OCI-LY7 (cell line): Measurements from ENCODE around the gene PACSIN2.
"Not testable (repeated sequence)": the region's sequence is repeated elsewhere in the genome, so short reads cannot be mapped to it uniquely, and the experiment has no call there.

ENCODE experiments used
- EZH2phosphoT487 ChIP-seq: fragments of 200-600 bp; sonication (generic); IDR thresholded peaks from 2 replicates; pipeline ENCODE4 v1.6.1; 2018; ENCODE audit warnings: low read depth, borderline replicate concordance, mild to moderate bottlenecking, mixed run types, antibody characterized with exemption, low read length, moderate library complexity, mixed read lengths
- TF ChIP-seq, protein P1 (sequence below): fragments of 200-600 bp; sonication (generic); conservative IDR thresholded peaks from 2 replicates; pipeline ENCODE4 v1.5.1; 2014; ENCODE audit warnings: mild to moderate bottlenecking, antibody characterized with exemption, low read length, moderate library complexity, mixed read lengths

GRCh38 chr22:42925031-42925430 is 89.9 kb downstream of the PACSIN2 start:
- TF ChIP-seq, protein P1, sequence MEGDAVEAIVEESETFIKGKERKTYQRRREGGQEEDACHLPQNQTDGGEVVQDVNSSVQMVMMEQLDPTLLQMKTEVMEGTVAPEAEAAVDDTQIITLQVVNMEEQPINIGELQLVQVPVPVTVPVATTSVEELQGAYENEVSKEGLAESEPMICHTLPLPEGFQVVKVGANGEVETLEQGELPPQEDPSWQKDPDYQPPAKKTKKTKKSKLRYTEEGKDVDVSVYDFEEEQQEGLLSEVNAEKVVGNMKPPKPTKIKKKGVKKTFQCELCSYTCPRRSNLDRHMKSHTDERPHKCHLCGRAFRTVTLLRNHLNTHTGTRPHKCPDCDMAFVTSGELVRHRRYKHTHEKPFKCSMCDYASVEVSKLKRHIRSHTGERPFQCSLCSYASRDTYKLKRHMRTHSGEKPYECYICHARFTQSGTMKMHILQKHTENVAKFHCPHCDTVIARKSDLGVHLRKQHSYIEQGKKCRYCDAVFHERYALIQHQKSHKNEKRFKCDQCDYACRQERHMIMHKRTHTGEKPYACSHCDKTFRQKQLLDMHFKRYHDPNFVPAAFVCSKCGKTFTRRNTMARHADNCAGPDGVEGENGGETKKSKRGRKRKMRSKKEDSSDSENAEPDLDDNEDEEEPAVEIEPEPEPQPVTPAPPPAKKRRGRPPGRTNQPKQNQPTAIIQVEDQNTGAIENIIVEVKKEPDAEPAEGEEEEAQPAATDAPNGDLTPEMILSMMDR: not testable (repeated sequence)
- not testable (repeated sequence) for TF ChIP-seq EZH2phosphoT487
